ENCODE data around the gene ERCC2.
"Not testable (repeated sequence)": the region's sequence is repeated elsewhere in the genome, so short reads cannot be mapped to it uniquely, and the experiment has no call there.

The ERCC2 gene

GRCh38 chr19:45333609-45334303 lies 36.6 kb downstream of the ERCC2 start:
- DNase-seq (ENCODE audit: low read depth in 2 of 2), result no peak

- DNase-seq (ENCODE audit: low read depth in 2 of 2), result no peak
Observed at GRCh38 chr19:45331411-45331810, 39.0 kb downstream of the ERCC2 start.

- no peak for DNase-seq (ENCODE audit: low read depth in 2 of 2)
Observed at GRCh38 chr19:45327404-45328143, 42.8 kb downstream of the ERCC2 start.

- no peak for DNase-seq (ENCODE audit: low read depth in 2 of 2)
Observed at GRCh38 chr19:45324349-45324907, 45.9 kb downstream of the ERCC2 start.

- DNase-seq (ENCODE audit: low read depth in 2 of 2), result no peak
Observed at GRCh38 chr19:45323671-45324081, 46.7 kb downstream of the ERCC2 start.

- no peak for DNase-seq (ENCODE audit: low read depth in 2 of 2)
Observed at GRCh38 chr19:45322744-45323281, 47.6 kb downstream of the ERCC2 start, which contains the start of gene CKM. Gene CKM, minus strand, starts transcription at chr19:45322875. Its CDS starts 3,162 bp downstream, at chr19:45319713.

- DNase-seq (ENCODE audit: low read depth in 2 of 2), result no peak
Observed at GRCh38 chr19:45322311-45322710, 48.1 kb downstream of the ERCC2 start.

GRCh38 chr19:45321848-45322247 lies 48.5 kb downstream of the ERCC2 start:
- no peak for DNase-seq (ENCODE audit: low read depth in 2 of 2)

- DNase-seq (ENCODE audit: low read depth in 2 of 2), result no peak
Observed at GRCh38 chr19:45320997-45321775, 49.2 kb downstream of the ERCC2 start.

GRCh38 chr19:45315304-45315703 lies 55.1 kb downstream of the ERCC2 start:
- no peak for DNase-seq (ENCODE audit: low read depth in 2 of 2)

GRCh38 chr19:45314708-45315245 lies 55.6 kb downstream of the ERCC2 start:
- no peak for DNase-seq (ENCODE audit: low read depth in 2 of 2)

GRCh38 chr19:45312285-45312684 lies 58.1 kb downstream of the ERCC2 start:
- DNase-seq (ENCODE audit: low read depth in 2 of 2), result not testable (repeated sequence)

GRCh38 chr19:45311621-45312020 lies 58.8 kb downstream of the ERCC2 start:
- DNase-seq (ENCODE audit: low read depth in 2 of 2), result no peak

- DNase-seq (ENCODE audit: low read depth in 2 of 2), result not testable (repeated sequence)
Observed at GRCh38 chr19:45309322-45309721, 61.1 kb downstream of the ERCC2 start.

GRCh38 chr19:45307361-45307760 lies 63.0 kb downstream of the ERCC2 start:
- DNase-seq (ENCODE audit: low read depth in 2 of 2), result no peak

- no peak for DNase-seq (ENCODE audit: low read depth in 2 of 2)
Observed at GRCh38 chr19:45306518-45307027, 63.8 kb downstream of the ERCC2 start.

GRCh38 chr19:45306040-45306439 lies 64.3 kb downstream of the ERCC2 start:
- no peak for DNase-seq (ENCODE audit: low read depth in 2 of 2)

GRCh38 chr19:45305421-45305820 lies 65.0 kb downstream of the ERCC2 start:
- no peak for DNase-seq (ENCODE audit: low read depth in 2 of 2)

- no peak for DNase-seq (ENCODE audit: low read depth in 2 of 2)
Observed at GRCh38 chr19:45305007-45305406, 65.4 kb downstream of the ERCC2 start.

- no peak for DNase-seq (ENCODE audit: low read depth in 2 of 2)
Observed at GRCh38 chr19:45304141-45304926, 66.0 kb downstream of the ERCC2 start.
